ENCODE data around the gene EHMT1.

The EHMT1 gene

DNA sequence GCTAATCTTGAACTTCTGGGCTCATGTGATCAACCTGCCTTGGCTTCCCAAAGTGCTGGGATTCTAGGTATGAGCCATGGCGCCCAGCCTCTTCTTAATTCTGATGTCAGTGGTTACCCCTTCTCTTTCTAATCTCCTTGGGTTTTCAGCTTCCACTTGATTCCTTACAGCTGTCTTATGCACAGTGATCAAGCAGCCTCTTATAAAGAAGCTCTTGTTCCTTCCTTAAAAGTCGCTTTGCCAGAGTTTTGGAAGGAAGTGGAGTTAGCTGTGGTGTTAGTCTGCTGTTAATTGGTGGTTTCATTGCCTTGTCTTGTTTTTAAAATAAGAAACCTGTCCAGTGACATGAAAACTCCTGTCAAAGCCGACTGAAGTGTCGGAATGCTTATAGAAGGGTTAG lies 130.7 kb downstream of the EHMT1 start:
- no peak overlapping the region for H3K27ac ChIP-seq
- TF ChIP-seq, protein P1, sequence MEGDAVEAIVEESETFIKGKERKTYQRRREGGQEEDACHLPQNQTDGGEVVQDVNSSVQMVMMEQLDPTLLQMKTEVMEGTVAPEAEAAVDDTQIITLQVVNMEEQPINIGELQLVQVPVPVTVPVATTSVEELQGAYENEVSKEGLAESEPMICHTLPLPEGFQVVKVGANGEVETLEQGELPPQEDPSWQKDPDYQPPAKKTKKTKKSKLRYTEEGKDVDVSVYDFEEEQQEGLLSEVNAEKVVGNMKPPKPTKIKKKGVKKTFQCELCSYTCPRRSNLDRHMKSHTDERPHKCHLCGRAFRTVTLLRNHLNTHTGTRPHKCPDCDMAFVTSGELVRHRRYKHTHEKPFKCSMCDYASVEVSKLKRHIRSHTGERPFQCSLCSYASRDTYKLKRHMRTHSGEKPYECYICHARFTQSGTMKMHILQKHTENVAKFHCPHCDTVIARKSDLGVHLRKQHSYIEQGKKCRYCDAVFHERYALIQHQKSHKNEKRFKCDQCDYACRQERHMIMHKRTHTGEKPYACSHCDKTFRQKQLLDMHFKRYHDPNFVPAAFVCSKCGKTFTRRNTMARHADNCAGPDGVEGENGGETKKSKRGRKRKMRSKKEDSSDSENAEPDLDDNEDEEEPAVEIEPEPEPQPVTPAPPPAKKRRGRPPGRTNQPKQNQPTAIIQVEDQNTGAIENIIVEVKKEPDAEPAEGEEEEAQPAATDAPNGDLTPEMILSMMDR (conservative IDR thresholded peaks at IDR 0.05) = no peak

DNA sequence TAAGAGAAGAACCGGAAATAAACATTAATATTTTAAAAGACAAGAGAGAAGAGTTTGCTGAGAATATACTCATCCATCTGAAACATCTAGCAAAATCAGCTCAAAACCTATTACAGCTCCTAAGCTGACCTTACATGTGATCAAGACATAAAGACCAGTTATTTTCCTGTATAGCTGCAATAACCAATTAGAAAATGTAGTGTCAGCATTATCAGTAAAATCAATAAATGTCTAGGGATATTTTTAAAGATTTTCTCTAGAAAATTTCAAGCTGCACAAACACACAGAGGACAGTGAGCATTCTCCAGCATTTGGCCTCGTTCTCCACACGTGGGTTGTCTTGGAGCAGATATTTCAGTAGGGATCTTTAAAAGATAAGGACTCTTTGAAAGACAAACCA lies 131.2 kb downstream of the EHMT1 start:
- H3K27ac ChIP-seq = no peak overlapping the region
- TF ChIP-seq, protein P1 (conservative IDR thresholded peaks at IDR 0.05) = no peak

DNA sequence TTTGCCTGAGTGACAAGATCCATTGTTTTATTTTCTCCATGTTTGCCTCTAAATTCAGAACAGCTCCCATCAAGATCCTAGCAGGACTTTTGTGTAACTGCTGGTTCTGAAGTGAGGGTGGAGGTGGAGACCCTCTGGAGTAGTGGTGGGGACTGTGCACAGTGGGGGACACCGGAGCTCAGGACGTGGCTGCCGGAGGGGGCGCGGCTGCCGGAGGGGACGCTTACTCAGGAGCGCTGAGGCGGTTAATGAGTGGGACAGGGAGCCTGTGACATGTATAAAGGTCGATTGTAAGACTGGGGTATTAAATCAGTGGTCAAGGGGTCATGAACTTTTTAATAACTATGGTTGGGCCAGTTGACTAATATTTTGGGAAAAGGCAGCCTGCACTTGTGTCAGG lies 131.8 kb downstream of the EHMT1 start:
- no peak overlapping the region for H3K27ac ChIP-seq
- TF ChIP-seq, protein P1 (conservative IDR thresholded peaks at IDR 0.05) = no peak

DNA sequence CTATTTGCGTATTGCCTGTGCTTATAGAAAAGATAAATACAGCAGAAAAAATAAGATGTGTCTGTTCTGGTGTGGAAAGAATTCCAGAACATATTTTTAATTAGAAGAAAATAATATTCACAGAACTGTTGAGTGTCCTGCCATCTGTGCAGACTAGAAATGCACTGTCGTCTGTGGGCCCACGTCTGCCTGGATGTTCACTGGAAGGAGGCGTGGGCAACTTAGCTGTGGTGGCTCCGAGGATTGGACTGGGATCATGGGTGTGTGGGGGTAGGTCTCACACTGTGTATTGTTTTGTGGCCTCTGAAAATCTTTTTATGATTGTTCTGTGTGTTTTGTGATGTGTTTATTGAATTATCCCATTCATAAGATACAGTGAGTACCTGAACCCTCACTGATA lies 132.8 kb downstream of the EHMT1 start:
- H3K27ac ChIP-seq = no peak overlapping the region
- TF ChIP-seq, protein P1 (conservative IDR thresholded peaks at IDR 0.05) = no peak

DNA sequence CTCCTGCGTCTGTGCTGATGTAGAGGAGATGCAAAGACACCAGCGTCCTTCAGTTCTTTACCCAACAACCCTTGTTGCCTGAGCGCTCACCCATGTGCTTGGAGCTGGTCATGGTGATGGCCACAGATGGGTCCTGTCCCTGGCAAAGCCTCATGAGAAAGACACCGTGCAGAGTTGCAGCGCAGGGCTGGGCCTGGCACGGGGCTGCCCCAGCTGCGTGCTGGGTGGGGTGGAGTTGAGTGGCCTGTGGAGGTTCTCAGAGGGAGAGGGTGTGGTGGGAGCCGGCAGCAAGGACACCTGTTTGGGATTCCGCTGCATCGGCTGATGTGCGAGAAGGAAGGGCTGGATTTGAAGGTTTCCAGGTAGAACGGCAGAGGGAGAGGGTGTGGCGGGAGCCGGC lies 133.6 kb downstream of the EHMT1 start:
- TF ChIP-seq, protein P1 (conservative IDR thresholded peaks at IDR 0.05) = no peak
- H3K27ac ChIP-seq = no peak overlapping the region

DNA sequence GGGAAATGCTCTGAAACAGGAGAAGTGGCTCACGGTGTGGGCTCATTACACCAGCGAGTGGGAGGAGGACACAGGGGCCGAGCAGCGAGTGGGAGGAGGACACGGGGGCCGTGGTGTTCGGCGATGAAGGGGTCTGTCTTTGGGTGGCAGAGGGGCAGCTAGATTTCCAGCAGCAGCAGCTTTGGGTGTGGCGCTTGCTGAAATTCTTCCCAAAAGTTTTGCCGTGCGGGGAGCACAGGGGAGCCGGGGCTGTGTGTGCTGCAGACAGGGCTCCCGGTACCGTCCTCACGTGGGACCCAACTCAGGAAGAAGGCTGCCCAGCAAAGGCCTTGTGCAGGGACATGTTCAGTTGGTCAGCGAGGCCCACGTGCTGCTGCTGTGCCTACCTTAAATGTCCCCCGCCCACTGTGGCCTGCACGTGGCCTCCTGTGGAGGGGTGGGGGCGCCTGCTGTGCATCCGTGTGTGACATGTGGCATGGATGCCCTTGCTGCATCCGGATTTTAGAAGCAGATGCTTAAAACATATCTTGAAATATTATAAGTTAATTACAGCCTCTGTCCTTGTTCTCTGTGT lies 134.5 kb downstream of the EHMT1 start:
- TF ChIP-seq, protein P1 (conservative IDR thresholded peaks at IDR 0.05) = no peak

DNA sequence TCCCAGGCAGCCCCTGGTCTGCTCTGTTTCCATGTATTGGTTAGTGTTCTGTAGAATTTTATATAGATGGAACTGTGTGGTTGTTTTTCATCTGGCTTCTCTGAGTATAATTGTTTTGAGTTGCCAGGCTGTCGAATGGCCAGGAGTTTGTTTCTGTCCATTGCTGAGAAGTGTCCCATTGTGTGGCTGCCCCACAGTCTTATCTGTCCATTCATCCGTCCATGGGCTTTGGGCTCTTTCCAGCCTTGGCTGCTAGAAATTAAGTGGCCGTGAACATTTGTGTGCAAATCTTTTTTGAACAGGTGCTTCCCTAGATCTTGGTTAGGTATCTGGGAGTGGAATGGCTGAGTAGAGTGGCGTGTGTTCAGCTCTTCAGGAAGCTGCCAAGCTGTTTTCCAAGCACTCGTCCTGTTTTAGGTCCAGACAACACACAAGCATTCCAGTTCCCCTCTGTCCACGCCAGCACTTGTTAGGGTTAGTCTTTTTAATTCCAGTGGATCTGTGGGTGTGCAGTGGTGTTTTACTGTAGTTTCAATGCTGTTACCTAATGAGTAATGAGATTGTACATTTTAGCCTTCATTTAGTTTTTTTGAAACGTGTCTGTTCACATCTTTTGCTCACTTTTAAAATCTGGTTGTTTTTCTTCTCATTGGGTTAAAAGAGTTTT lies 136.6 kb downstream of the EHMT1 start:
- TF ChIP-seq, protein P1 (conservative IDR thresholded peaks at IDR 0.05) = no peak
- no peak overlapping the region for H3K27ac ChIP-seq

More for the DNA sequence above, 134.5 kb downstream of the EHMT1 start:
- no peak overlapping the region for H3K27ac ChIP-seq
